ENCODE results near the gene RAPGEF1. TPM values are rescaled to one million over a fixed set of nuclear protein-coding genes. Genes with fewer than 3 reads are reported as not detected.
A peak's percentile ranks its signal among the peaks of the same experiment; 100 is the strongest.
"Not testable (repeated sequence)": the region's sequence is repeated elsewhere in the genome, so short reads cannot be mapped to it uniquely, and the experiment has no call there.

Gene RAPGEF1
- total RNA-seq, 1 donor from 2014 or later, result 33.3 TPM

GRCh38 chr9:131681108-131681507 lies 58.8 kb downstream of the RAPGEF1 start:
- H3K4me2 ChIP-seq; H3K36me3 ChIP-seq; H3K27me3 Mint-ChIP-seq (ENCODE audit: insufficient read depth, low read depth); H4K20me1 ChIP-seq (ENCODE audit: low read depth); H3K27me3 ChIP-seq; H3K27ac ChIP-seq; H3K9me3 ChIP-seq (ENCODE audit: low read depth); H3K4me3 Mint-ChIP-seq; H3K79me2 ChIP-seq (ENCODE audit: low read depth); H3K4me3 ChIP-seq; H2AFZ ChIP-seq (replicated peaks); H3K9ac ChIP-seq; DNase-seq (ENCODE audit: low spot score): not testable (repeated sequence)
- peaks cover 13% of the 10 kb centered on the region for H3K9me3 Mint-ChIP-seq
- Histone ChIP-seq H3F3A (ENCODE audit: low read depth) (peaks cover 34% of the 10 kb centered on the region), H3K4me1 (peaks cover 59% of the 10 kb centered on the region)
- H3K36me3 Mint-ChIP-seq, result peaks cover 13% of the 10 kb centered on the region
- peak overlapping the region; percentile 51 for H3K27ac Mint-ChIP-seq
- peaks cover 63% of the 10 kb centered on the region for H3K4me1 Mint-ChIP-seq

GRCh38 chr9:131679261-131680020 lies 60.4 kb downstream of the RAPGEF1 start:
- Histone ChIP-seq H3K4me1 (peaks cover 67% of the 10 kb centered on the region), H3K27ac (no peak overlapping the region), H3K27me3 (no peaks in the 10 kb centered on the region), H3K4me3 (no peak overlapping the region), H3K4me2 (peak overlapping the region; percentile 43), H2AFZ (replicated peaks) (no peak overlapping the region), H4K20me1 (ENCODE audit: low read depth) (peaks cover 12% of the 10 kb centered on the region), H3K9me3 (ENCODE audit: low read depth) (no peaks in the 10 kb centered on the region), H3K79me2 (ENCODE audit: low read depth) (peaks cover 12% of the 10 kb centered on the region), H3K9ac (no peak overlapping the region), H3F3A (ENCODE audit: low read depth) (peaks cover 34% of the 10 kb centered on the region), H3K36me3 (no peaks in the 10 kb centered on the region)
- Mint-ChIP-seq H3K4me3 (no peak overlapping the region), H3K4me1 (peaks cover 74% of the 10 kb centered on the region), H3K27me3 (ENCODE audit: insufficient read depth, low read depth) (peaks cover 4% of the 10 kb centered on the region), H3K9me3 (peaks cover 10% of the 10 kb centered on the region), H3K36me3 (peaks cover 7% of the 10 kb centered on the region), H3K27ac (peak overlapping the region; percentile 89)
- TF ChIP-seq EZH2 (IDR thresholded peaks at IDR 0.05) (no peak), EZH2phosphoT487 (IDR thresholded peaks at IDR 0.05) (no peak), CTCF (IDR thresholded peaks at IDR 0.05) (no peak)
- no peak for DNase-seq (ENCODE audit: low spot score)

- H3K4me1 Mint-ChIP-seq, result peaks cover 78% of the 10 kb centered on the region
- peak overlapping the region; percentile 49 for H3K4me3 Mint-ChIP-seq
- H3K9me3 Mint-ChIP-seq, result peaks cover 12% of the 10 kb centered on the region
- H3K27ac Mint-ChIP-seq, result peak overlapping the region; percentile 89
- Histone ChIP-seq H3K4me3 (no peak overlapping the region), H3K9ac (no peak overlapping the region), H3K36me3 (no peaks in the 10 kb centered on the region), H2AFZ (replicated peaks) (no peak overlapping the region), H3K9me3 (ENCODE audit: low read depth) (no peaks in the 10 kb centered on the region), H3K4me2 (peak overlapping the region; percentile 43), H4K20me1 (ENCODE audit: low read depth) (peaks cover 13% of the 10 kb centered on the region), H3K27me3 (no peaks in the 10 kb centered on the region), H3K79me2 (ENCODE audit: low read depth) (peaks cover 12% of the 10 kb centered on the region), H3K27ac (no peak overlapping the region), H3K4me1 (peaks cover 70% of the 10 kb centered on the region), H3F3A (ENCODE audit: low read depth) (peaks cover 34% of the 10 kb centered on the region)
- TF ChIP-seq EZH2phosphoT487 (IDR thresholded peaks at IDR 0.05) (no peak), EZH2 (IDR thresholded peaks at IDR 0.05) (no peak), CTCF (IDR thresholded peaks at IDR 0.05) (no peak)
- peak; percentile 41 for DNase-seq (ENCODE audit: low spot score)
- peaks cover 6% of the 10 kb centered on the region for H3K36me3 Mint-ChIP-seq
- peaks cover 4% of the 10 kb centered on the region for H3K27me3 Mint-ChIP-seq (ENCODE audit: insufficient read depth, low read depth)
Observed at GRCh38 chr9:131678499-131679111, 61.3 kb downstream of the RAPGEF1 start.
